ENCODE data around the gene HDAC8. TPM values are rescaled to one million over a fixed set of nuclear protein-coding genes. Genes with fewer than 3 reads are reported as not detected.

The HDAC8 gene
- total and polyA plus RNA-seq, 2 donors (not counting 1 experiment from before 2014, with no cell fraction given), result 13.3 to 41.9 TPM

DNA sequence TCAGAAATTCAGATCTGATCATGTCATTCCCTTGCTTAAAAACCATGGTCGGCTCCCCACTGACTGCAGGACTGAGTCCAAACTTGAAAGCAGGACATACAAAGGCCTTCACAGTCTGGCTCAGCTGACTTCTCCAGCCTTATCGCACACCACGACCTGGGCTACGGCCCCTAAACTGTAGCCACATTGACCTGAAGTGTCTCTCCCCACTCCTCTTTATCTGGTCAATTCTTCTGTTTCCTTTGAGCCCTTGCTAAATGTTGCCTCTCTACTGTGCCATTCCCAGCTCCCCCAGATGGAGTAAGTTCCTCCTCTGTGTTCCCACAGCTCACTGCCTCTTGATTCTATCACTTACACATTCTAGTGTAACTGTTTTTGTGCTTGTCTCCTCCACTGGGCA is 206.5 kb downstream of the HDAC8 start:
- no peaks in the 10 kb centered on the region for H3K9me3 ChIP-seq (ENCODE audit: control extremely low read depth in 1 of 3, control insufficient read depth in 2 of 3, insufficient read depth in 1 of 3, low read length in 2 of 3)
- no peak overlapping the region for H3K4me3 ChIP-seq (ENCODE audit: control extremely low read depth in 1 of 5, extremely low read depth in 1 of 5, insufficient read depth in 1 of 5, low read depth in 2 of 5, low read length in 4 of 5)
- Mint-ChIP-seq H3K27ac (no peak overlapping the region), H3K4me3 (no peak overlapping the region), H3K9me3 (ENCODE audit: insufficient read depth) (no peaks in the 10 kb centered on the region), H3K4me1 (no peaks in the 10 kb centered on the region), H3K27me3 (no peaks in the 10 kb centered on the region)
- no peak overlapping the region for H3K27ac ChIP-seq (ENCODE audit: low read length in 2 of 2)
- no peaks in the 10 kb centered on the region for H3K27me3 ChIP-seq (replicated peaks in 1 of 4; ENCODE audit: control extremely low read depth in 1 of 4, control insufficient read depth in 3 of 4, insufficient read depth in 4 of 4, low read length in 3 of 4)
- H3K79me2 ChIP-seq (ENCODE audit: control insufficient read depth, insufficient read depth, low read length), result no peaks in the 10 kb centered on the region
- H3K36me3 ChIP-seq (replicated peaks in 1 of 2; ENCODE audit: control extremely low read depth in 1 of 2, control insufficient read depth in 1 of 2, extremely low read depth in 1 of 2, insufficient read depth in 2 of 2, low read length in 1 of 2), result no peaks in the 10 kb centered on the region
- H3K9ac ChIP-seq (ENCODE audit: low read length), result no peak overlapping the region
- POLR2A ChIA-PET, result no interaction called here
- ATAC-seq (ENCODE audit: low read depth) (no peak), DNase-seq (no peak)
- H4K20me1 ChIP-seq (ENCODE audit: control insufficient read depth, insufficient read depth, low read length, poor library complexity, severe bottlenecking), result no peaks in the 10 kb centered on the region
- intact Hi-C loops (cut with micrococcal nuclease), result no loop called here
- H2AFZ ChIP-seq (ENCODE audit: insufficient read depth, low read depth, low read length, poor library complexity, severe bottlenecking), result no peak overlapping the region
- no peak for TF ChIP-seq EZH2 (IDR thresholded peaks at IDR 0.05; ENCODE audit: borderline replicate concordance, insufficient read depth, low read depth, low read length, poor library complexity, severe bottlenecking)
- TF ChIP-seq, protein P1, sequence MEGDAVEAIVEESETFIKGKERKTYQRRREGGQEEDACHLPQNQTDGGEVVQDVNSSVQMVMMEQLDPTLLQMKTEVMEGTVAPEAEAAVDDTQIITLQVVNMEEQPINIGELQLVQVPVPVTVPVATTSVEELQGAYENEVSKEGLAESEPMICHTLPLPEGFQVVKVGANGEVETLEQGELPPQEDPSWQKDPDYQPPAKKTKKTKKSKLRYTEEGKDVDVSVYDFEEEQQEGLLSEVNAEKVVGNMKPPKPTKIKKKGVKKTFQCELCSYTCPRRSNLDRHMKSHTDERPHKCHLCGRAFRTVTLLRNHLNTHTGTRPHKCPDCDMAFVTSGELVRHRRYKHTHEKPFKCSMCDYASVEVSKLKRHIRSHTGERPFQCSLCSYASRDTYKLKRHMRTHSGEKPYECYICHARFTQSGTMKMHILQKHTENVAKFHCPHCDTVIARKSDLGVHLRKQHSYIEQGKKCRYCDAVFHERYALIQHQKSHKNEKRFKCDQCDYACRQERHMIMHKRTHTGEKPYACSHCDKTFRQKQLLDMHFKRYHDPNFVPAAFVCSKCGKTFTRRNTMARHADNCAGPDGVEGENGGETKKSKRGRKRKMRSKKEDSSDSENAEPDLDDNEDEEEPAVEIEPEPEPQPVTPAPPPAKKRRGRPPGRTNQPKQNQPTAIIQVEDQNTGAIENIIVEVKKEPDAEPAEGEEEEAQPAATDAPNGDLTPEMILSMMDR (IDR thresholded peaks at IDR 0.05), result no peak
- CTCF ChIA-PET, result no interaction called here
- 92% methylated on average over 4 of the region's 4 CpGs for WGBS (ENCODE audit: insufficient coverage)
- no peaks in the 10 kb centered on the region for H3K4me1 ChIP-seq (ENCODE audit: control insufficient read depth in 2 of 2, insufficient read depth in 2 of 2, low read length in 2 of 2)
- no peak overlapping the region for H3K4me2 ChIP-seq (replicated peaks; ENCODE audit: low read depth, low read length, poor library complexity, severe bottlenecking)

DNA sequence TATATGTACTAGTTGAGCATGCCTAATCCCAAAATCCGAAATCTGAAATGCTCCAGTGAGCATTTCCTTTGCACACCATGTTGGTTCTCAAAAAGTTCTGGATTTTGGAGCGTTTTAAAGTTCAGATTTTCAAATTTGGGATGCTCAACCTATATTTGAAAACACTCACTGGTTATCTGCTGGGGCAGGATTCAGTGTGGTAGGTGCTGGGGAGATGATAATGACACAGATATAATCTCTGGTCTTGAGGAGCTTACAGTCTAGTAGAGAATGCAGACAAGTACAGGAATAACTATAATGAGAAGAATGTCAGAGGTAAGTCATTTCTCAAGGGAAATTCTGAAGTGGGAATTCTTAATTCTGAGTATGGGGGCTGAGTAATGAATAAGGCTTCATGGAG is 207.5 kb downstream of the HDAC8 start:
- no peak overlapping the region for H3K9ac ChIP-seq (ENCODE audit: low read length)
- ChIA-PET POLR2A (no interaction called here), CTCF (no interaction called here)
- WGBS (ENCODE audit: insufficient coverage), result no CpG with 5 or more reads among the region's 2 CpGs
- H3K36me3 ChIP-seq (replicated peaks in 1 of 2; ENCODE audit: control extremely low read depth in 1 of 2, control insufficient read depth in 1 of 2, extremely low read depth in 1 of 2, insufficient read depth in 2 of 2, low read length in 1 of 2), result no peaks in the 10 kb centered on the region
- Mint-ChIP-seq H3K27ac (no peak overlapping the region), H3K27me3 (no peaks in the 10 kb centered on the region), H3K4me3 (no peak overlapping the region), H3K9me3 (ENCODE audit: insufficient read depth) (no peaks in the 10 kb centered on the region), H3K4me1 (no peaks in the 10 kb centered on the region)
- no peak for DNase-seq
- intact Hi-C loops (cut with micrococcal nuclease), result no loop called here
- no peaks in the 10 kb centered on the region for H3K27me3 ChIP-seq (replicated peaks in 1 of 4; ENCODE audit: control extremely low read depth in 1 of 4, control insufficient read depth in 3 of 4, insufficient read depth in 4 of 4, low read length in 3 of 4)
- H2AFZ ChIP-seq (ENCODE audit: insufficient read depth, low read depth, low read length, poor library complexity, severe bottlenecking), result no peak overlapping the region
- H3K4me2 ChIP-seq (replicated peaks; ENCODE audit: low read depth, low read length, poor library complexity, severe bottlenecking), result no peak overlapping the region
- no peak overlapping the region for H3K27ac ChIP-seq (ENCODE audit: low read length in 2 of 2)
- no peaks in the 10 kb centered on the region for H4K20me1 ChIP-seq (ENCODE audit: control insufficient read depth, insufficient read depth, low read length, poor library complexity, severe bottlenecking)
- H3K79me2 ChIP-seq (ENCODE audit: control insufficient read depth, insufficient read depth, low read length), result no peaks in the 10 kb centered on the region
- no peaks in the 10 kb centered on the region for H3K9me3 ChIP-seq (ENCODE audit: control extremely low read depth in 1 of 3, control insufficient read depth in 2 of 3, insufficient read depth in 1 of 3, low read length in 2 of 3)
- no peak for ATAC-seq (ENCODE audit: low read depth)
- no peak for TF ChIP-seq EZH2 (IDR thresholded peaks at IDR 0.05; ENCODE audit: borderline replicate concordance, insufficient read depth, low read depth, low read length, poor library complexity, severe bottlenecking)
- TF ChIP-seq, protein P1 (IDR thresholded peaks at IDR 0.05), result no peak
- H3K4me3 ChIP-seq (ENCODE audit: control extremely low read depth in 1 of 5, extremely low read depth in 1 of 5, insufficient read depth in 1 of 5, low read depth in 2 of 5, low read length in 4 of 5), result no peak overlapping the region
- no peaks in the 10 kb centered on the region for H3K4me1 ChIP-seq (ENCODE audit: control insufficient read depth in 2 of 2, insufficient read depth in 2 of 2, low read length in 2 of 2)

Data from B cell (primary cell).